ENCODE results near the gene LCN9. TPM values are rescaled to one million over a fixed set of nuclear protein-coding genes. Genes with fewer than 3 reads are reported as not detected.

LCN9 gene
- total RNA-seq, 3 donors from 2014 or later = not detected

DNA sequence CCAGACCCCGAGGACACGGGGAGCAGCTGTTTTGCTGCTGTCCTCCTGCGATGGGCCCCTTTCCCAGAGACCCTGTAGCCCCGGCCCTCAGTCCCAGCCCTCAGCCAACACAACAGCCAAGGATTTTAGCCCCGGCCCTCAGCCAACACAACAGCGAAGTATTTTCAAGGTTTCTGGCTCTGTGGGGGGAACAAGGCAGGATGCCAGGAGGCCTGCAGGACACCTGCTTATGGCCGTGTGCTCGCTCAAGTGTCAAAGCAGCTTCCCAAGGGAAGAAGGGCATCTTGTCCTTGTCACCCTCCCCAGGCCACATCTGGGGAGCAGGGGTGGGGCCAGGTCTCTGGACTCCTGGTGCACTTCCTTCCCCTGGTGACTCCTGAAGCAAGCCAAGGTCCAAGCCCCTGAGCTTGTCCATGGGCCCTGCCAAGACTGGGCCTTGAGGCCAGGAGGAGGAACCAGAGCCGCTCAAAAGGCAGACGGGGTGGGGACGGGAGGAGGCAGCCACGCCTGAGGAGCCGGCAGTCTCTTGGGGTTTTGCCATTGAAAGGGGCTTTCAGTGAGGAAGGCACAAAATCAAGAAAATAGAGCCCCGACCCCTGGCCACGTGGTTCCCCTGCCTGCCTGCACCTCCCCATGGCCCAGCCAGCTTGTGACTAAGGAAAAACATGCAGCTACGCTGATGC, 49.6 kb downstream of the LCN9 start:
- no peaks in the 10 kb centered on the region for H3K36me3 ChIP-seq (ENCODE audit: low read depth)
- DNase-seq = no peak
- intact Hi-C loops (cut with DNase I, micrococcal nuclease) = no loop called here

DNA sequence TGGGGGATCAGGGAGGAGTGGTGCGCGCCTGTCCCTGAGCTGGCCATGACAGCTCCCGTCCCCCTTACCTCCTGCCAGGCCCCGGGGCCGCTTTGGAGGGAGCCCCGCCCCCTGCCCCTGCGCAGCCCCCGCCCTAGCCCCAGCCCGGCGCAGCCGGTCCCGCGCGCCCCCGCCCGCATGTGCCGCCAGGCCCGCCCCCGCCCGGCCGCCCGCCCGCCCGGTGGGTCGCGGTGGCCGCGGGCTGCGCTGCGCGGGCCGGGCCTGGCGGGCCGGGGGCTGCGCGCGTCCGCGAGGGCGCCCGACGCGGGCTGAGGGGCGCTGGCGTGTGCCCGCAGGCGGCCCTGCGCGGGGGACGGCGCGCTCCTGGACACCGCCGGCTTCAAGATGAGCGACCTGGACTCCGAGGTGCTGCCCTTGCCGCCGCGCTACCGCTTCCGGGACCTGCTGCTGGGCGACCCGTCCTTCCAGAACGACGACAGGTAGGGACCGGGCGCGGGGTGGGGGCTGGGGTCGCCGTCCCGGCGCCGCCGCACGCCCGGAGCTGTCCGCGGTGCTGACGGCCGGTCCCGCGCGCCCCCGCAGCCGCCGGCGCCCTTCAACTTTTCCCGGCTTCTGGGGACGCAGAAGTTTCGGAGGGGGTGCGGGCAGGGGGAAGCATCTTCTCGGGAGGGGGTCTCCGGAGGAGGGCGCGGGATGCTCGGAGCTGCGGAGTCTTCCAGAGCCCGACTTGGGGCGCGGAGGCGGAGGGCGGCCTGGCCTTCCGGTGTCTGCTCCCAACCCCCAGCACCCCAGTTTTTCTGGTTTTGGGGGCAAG, 51.3 kb downstream of the LCN9 start:
- H3K4me1 ChIP-seq (ENCODE audit: low read depth) = no peaks in the 10 kb centered on the region
- no peaks in the 10 kb centered on the region for H3K36me3 ChIP-seq (ENCODE audit: low read depth)
- TF ChIP-seq CTCF (IDR thresholded peaks at IDR 0.05) = no peak
- H3K4me3 ChIP-seq = no peak overlapping the region
- ATAC-seq = no peak
- DNase-seq = no peak
- intact Hi-C loops (cut with DNase I, micrococcal nuclease) = no loop called here
- no peaks in the 10 kb centered on the region for H3K9me3 ChIP-seq

More for the DNA sequence above, 49.6 kb downstream of the LCN9 start:
- Histone ChIP-seq H3K4me3 (no peak overlapping the region), H3K4me1 (ENCODE audit: low read depth) (no peaks in the 10 kb centered on the region), H3K9me3 (no peaks in the 10 kb centered on the region)
- no peak for TF ChIP-seq CTCF (IDR thresholded peaks at IDR 0.05)
- ATAC-seq = no peak

DNA sequence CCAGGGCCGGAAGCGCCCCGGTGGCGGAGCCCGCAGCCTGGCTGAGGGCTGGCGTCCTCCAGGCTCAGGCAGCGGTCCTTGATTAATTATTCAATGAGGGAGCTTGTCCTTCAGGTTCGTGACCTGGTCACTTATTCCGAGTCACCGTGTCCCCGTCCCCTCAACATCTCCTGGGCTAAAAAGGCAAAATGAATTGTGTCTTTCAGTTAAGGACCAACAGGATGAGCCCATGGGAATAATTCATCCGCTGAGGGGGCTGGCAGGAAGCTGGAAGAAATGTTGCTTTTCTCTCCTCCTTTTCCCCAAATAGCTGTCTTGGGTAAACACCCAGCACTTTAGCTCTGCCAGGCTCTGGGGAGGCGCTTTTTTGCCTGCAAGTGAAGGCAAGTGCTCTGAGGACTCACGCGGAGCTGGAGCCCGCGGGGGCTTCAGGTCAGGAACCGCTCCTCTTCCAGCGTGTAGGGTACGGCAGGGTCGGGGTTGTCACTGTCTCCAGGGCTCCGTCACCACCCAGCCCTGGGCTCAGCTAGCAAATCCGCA, 52.0 kb downstream of the LCN9 start:
- H3K4me3 ChIP-seq = no peak overlapping the region
- no peaks in the 10 kb centered on the region for H3K4me1 ChIP-seq (ENCODE audit: low read depth)
- no peaks in the 10 kb centered on the region for H3K9me3 ChIP-seq
- ATAC-seq (no peak), DNase-seq (no peak)
- TF ChIP-seq CTCF (IDR thresholded peaks at IDR 0.05) = no peak
- no peaks in the 10 kb centered on the region for H3K36me3 ChIP-seq (ENCODE audit: low read depth)
- intact Hi-C loops (cut with DNase I, micrococcal nuclease) = no loop called here

GRCh38 chr9:135716045-135716444, 52.9 kb downstream of the LCN9 start:
- DNase-seq (no peak), ATAC-seq (no peak)
- H3K36me3 ChIP-seq (ENCODE audit: low read depth) = no peaks in the 10 kb centered on the region
- H3K4me3 ChIP-seq = no peak overlapping the region
- no peak for TF ChIP-seq CTCF (IDR thresholded peaks at IDR 0.05)
- intact Hi-C loops (cut with DNase I, micrococcal nuclease) = no loop called here
- no peaks in the 10 kb centered on the region for H3K9me3 ChIP-seq
- no peaks in the 10 kb centered on the region for H3K4me1 ChIP-seq (ENCODE audit: low read depth)

Other genes with a start within 250 kb of the LCN9 start
- gene PPP1R26, start 183.5 kb upstream of the LCN9 start, total RNA-seq = 10 to 100 TPM; 16.4 to 24.5 (median 21.5) TPM
- gene MRPS2, start 162.6 kb upstream of the LCN9 start, total RNA-seq = 10 to 100 TPM; 27.3 to 36.0 (median 28.2) TPM
- not detected for gene LCN1, start 141.9 kb upstream of the LCN9 start, total RNA-seq
- gene OBP2A, start 117.2 kb upstream of the LCN9 start, total RNA-seq = not detected
- gene PAEP, start 101.6 kb upstream of the LCN9 start, total RNA-seq = not detected
- gene GLT6D1, start 23.8 kb upstream of the LCN9 start, total RNA-seq = not detected
- gene SOHLH1, start 36.2 kb downstream of the LCN9 start, total RNA-seq = not detected
- under 1 TPM in 2 of 3 donors, not detected in 1; 0.22 to 0.60 TPM for gene KCNT1, start 38.9 kb downstream of the LCN9 start, total RNA-seq
- 10 to 100 TPM; 11.5 to 37.8 (median 14.3) TPM for gene CAMSAP1, start 244.2 kb downstream of the LCN9 start, total RNA-seq